Cardiac muscle cell (in vitro differentiated cells and primary cell): ENCODE data around the gene MET. TPM values are rescaled to one million over a fixed set of nuclear protein-coding genes. Genes with fewer than 3 reads are reported as not detected.

Experiments used
- DNase-seq, 2 donors: peaks; one replicate each; pipeline versions ENCODE4 v3.0.0 to v3.0.0-alpha.2; 2010 to 2017; ENCODE audit warnings: low read depth in 1 of 2, low spot score in 1 of 2
- H3K27ac ChIP-seq: fragments of 200-600 bp; sonication (generic); 2 replicates; pipeline ENCODE4 v1.5.1; 2016
- H3K27me3 ChIP-seq: fragments of 200-600 bp; sonication (generic); 2 replicates; pipeline ENCODE4 v1.6.0; 2016; ENCODE audit warnings: control low read depth
- H3K36me3 ChIP-seq: fragments of 200-600 bp; sonication (generic); 2 replicates; pipeline ENCODE4 v1.5.1; 2016; ENCODE audit warnings: control low read depth
- H3K4me1 ChIP-seq: fragments of 200-600 bp; sonication (generic); 2 replicates; pipeline ENCODE4 v1.8.1; 2017; ENCODE audit warnings: low read depth, mild to moderate bottlenecking, mixed run types
- H3K4me3 ChIP-seq: fragments of 200-600 bp; sonication (generic); 2 replicates; pipeline ENCODE4 v1.5.1; 2016; ENCODE audit warnings: mild to moderate bottlenecking
- H3K9me3 ChIP-seq: fragments of 200-600 bp; sonication (generic); 2 replicates; pipeline ENCODE4 v1.5.1; 2017; ENCODE audit warnings: low read depth, mild to moderate bottlenecking, control low read depth
- CTCF ChIP-seq: IDR thresholded peaks from 2 replicates; pipeline ENCODE4 v1.5.1; 2012; ENCODE audit warnings: low read depth, mild to moderate bottlenecking, low read length
- polyA plus RNA-seq: library from polyadenylated mRNA; unstranded; fragments of >200 nt; fragmentation: Nextera tagmentation; extraction: Ambion mirVana; gene quantifications from 2 replicates; pipeline ENCODE4 v1.2.1, GENCODE V29; 2016
- total RNA-seq: library from RNA; depleted of rRNA; stranded (reverse); fragments of >200 nt; gene quantifications from 2 replicates; pipeline ENCODE4 v1.2.3, GENCODE V29; 2016

MET gene
- total and polyA plus RNA-seq, 2 experiments from 2014 or later, result 1.8 to 1.9 TPM

GRCh38 chr7:116772926-116773749 lies 101.1 kb downstream of the MET start:
- no peak overlapping the region for H3K27ac ChIP-seq
- no peaks in the 10 kb centered on the region for H3K9me3 ChIP-seq
- TF ChIP-seq CTCF, result no peak
- no peaks in the 10 kb centered on the region for H3K27me3 ChIP-seq
- no peak for DNase-seq
- peaks cover 6% of the 10 kb centered on the region for H3K4me1 ChIP-seq
- H3K4me3 ChIP-seq, result no peak overlapping the region
- no peaks in the 10 kb centered on the region for H3K36me3 ChIP-seq

- no peak for TF ChIP-seq CTCF
- Histone ChIP-seq H3K9me3 (no peaks in the 10 kb centered on the region), H3K27ac (no peak overlapping the region), H3K27me3 (no peaks in the 10 kb centered on the region), H3K4me3 (no peak overlapping the region), H3K36me3 (no peaks in the 10 kb centered on the region), H3K4me1 (no peaks in the 10 kb centered on the region)
- no peak for DNase-seq
Measured at GRCh38 chr7:116776046-116776445, 104.0 kb downstream of the MET start.

- no peaks in the 10 kb centered on the region for H3K9me3 ChIP-seq
- no peaks in the 10 kb centered on the region for H3K4me1 ChIP-seq
- H3K4me3 ChIP-seq, result no peak overlapping the region
- no peaks in the 10 kb centered on the region for H3K36me3 ChIP-seq
- no peak overlapping the region for H3K27ac ChIP-seq
- no peak for TF ChIP-seq CTCF
- peak in 1 of 2 donors; percentile 69 for DNase-seq
- H3K27me3 ChIP-seq, result no peaks in the 10 kb centered on the region
Measured at GRCh38 chr7:116776610-116777289, 104.8 kb downstream of the MET start.

GRCh38 chr7:116777651-116778281 lies 105.8 kb downstream of the MET start:
- no peaks in the 10 kb centered on the region for H3K27me3 ChIP-seq
- peak in 1 of 2 donors; percentile 41 for DNase-seq
- no peak overlapping the region for H3K4me3 ChIP-seq
- H3K27ac ChIP-seq, result no peak overlapping the region
- H3K36me3 ChIP-seq, result no peaks in the 10 kb centered on the region
- H3K4me1 ChIP-seq, result no peaks in the 10 kb centered on the region
- no peak for TF ChIP-seq CTCF
- no peaks in the 10 kb centered on the region for H3K9me3 ChIP-seq

- no peak for TF ChIP-seq CTCF
- no peak overlapping the region for H3K27ac ChIP-seq
- no peaks in the 10 kb centered on the region for H3K36me3 ChIP-seq
- no peaks in the 10 kb centered on the region for H3K27me3 ChIP-seq
- DNase-seq, result no peak
- no peaks in the 10 kb centered on the region for H3K4me1 ChIP-seq
- H3K9me3 ChIP-seq, result no peaks in the 10 kb centered on the region
- H3K4me3 ChIP-seq, result no peak overlapping the region
Measured at GRCh38 chr7:116779216-116779615, 107.2 kb downstream of the MET start.
